ENCODE measurements around the gene ZCWPW1. TPM values are rescaled to one million over a fixed set of nuclear protein-coding genes. Genes with fewer than 3 reads are reported as not detected.

The ZCWPW1 gene
- total and polyA plus RNA-seq, 10 of the 15 experiments (the other 5 are each of a cell fraction or from before 2014, with no cell fraction given) = 1.3 to 4.4 (median 3.7) TPM

DNA sequence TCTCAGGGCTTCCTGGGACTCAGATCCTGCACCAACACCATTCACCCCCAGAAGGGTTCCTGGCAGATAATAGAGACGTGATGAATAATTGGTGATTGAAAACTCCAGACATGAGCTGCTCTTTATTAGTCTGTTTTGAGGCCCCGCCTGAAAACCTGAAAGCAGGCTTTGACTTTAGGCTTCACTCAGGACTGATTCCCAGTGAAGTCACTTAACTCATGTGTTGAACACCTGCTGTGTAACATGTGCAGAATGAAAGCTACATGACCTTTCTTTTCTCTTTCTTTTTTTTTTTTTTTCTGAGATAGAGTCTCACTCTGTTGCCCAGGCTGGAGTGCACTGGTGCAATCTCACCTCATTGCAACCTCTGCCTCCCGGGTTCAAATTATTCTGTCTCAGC lies 26.7 kb upstream of the ZCWPW1 start:
- Histone ChIP-seq H3K4me3 (no peak overlapping the region), H3K4me1 (ENCODE audit: control insufficient read depth, insufficient read depth, low read length) (peaks cover 1% of the 10 kb centered on the region; the same call in 1 of the 2 replicates), H3K36me3 (ENCODE audit: control insufficient read depth in 2 of 2, insufficient read depth in 2 of 2, low read length in 1 of 2) (no peaks in the 10 kb centered on the region), H2AFZ (ENCODE audit: control insufficient read depth, low read depth, low read length) (no peak overlapping the region), H3K27me3 (replicated peaks in 1 of 2; ENCODE audit: control insufficient read depth in 2 of 2, insufficient read depth in 2 of 2, low read length in 1 of 2) (no peaks in the 10 kb centered on the region), H3K9ac (ENCODE audit: control insufficient read depth, insufficient read depth, low read length) (no peak overlapping the region), H3K27ac (ENCODE audit: control insufficient read depth, insufficient read depth) (no peak overlapping the region), H3K9me3 (replicated peaks; ENCODE audit: control insufficient read depth, insufficient read depth, low read length) (no peaks in the 10 kb centered on the region), H3K79me2 (ENCODE audit: control insufficient read depth, insufficient read depth, low read length) (no peaks in the 10 kb centered on the region), H4K20me1 (ENCODE audit: control insufficient read depth, insufficient read depth) (no peaks in the 10 kb centered on the region), H3K4me2 (ENCODE audit: control insufficient read depth, insufficient read depth) (no peak overlapping the region)
- RAD21 ChIA-PET (ENCODE audit: unreplicated experiment) = interaction anchor here (0.9 to 1.7 kb wide), 9 partner anchors 11 to 134 kb away, joined by 3 to 9 read pairs (median 4); no protein-coding TSS in a partner anchor
- CTCF ChIA-PET = interaction anchor here (0.7 to 2.7 kb wide), 6 partner anchors 11 to 109 kb away, joined by 3 to 13 read pairs (median 4); no protein-coding TSS in a partner anchor
- DNase-seq (ENCODE audit: low read depth, low spot score) (no peak), FAIRE-seq (no peak), ATAC-seq (no peak)
- BruUV-seq (replicated peaks) = no TSS peak
- intact Hi-C loops (cut with micrococcal nuclease; ENCODE audit: unreplicated experiment) (no loop called here), in situ Hi-C loops (cut with MboI) (loop anchor here (25.0 kb wide), 1 partner anchor 232 kb away; the partner anchor contains the start of gene GIGYF1)
- SMC1A ChIA-PET (ENCODE audit: uncharacterized antibody, unreplicated experiment) = interaction anchor here (0.6 to 1.6 kb wide), 12 partner anchors 10 to 321 kb away, joined by 3 to 7 read pairs (median 3); partner anchors contain the start of genes TSC22D4 and ZCWPW1
- 49% methylated on average over 3 of the region's 3 CpGs for WGBS (ENCODE audit: insufficient coverage, insufficient replicate concordance, low lambda C conversion rate, missing lambda C conversion rate)
- POLR2A ChIA-PET = interaction anchor here (0.6 to 1.8 kb wide), 7 partner anchors 11 to 605 kb away, joined by 3 to 6 read pairs (median 6); no protein-coding TSS in a partner anchor
- TF ChIP-seq RELA (IDR thresholded peaks at IDR 0.05; ENCODE audit: borderline replicate concordance, partially characterized antibody) = no peak
- TF ChIP-seq YY1 (IDR thresholded peaks at IDR 0.05; ENCODE audit: low read depth, low read length) = no peak
- no peak for TF ChIP-seq TCF3 (IDR thresholded peaks at IDR 0.05; ENCODE audit: borderline replicate concordance, insufficient read depth, low read depth, low read length)
- no peak for TF ChIP-seq NRF1 (conservative IDR thresholded peaks at IDR 0.05; ENCODE audit: low read depth, low read length)
- no peak for TF ChIP-seq SREBF2 (IDR thresholded peaks at IDR 0.05; ENCODE audit: low read length)
- no peak for TF ChIP-seq TCF12 (IDR thresholded peaks at IDR 0.05; ENCODE audit: low read depth, low read length)
- TF ChIP-seq LARP7 (IDR thresholded peaks at IDR 0.05) = no peak
- TF ChIP-seq ZNF274 (IDR thresholded peaks at IDR 0.05; ENCODE audit: insufficient read depth, insufficient read length) = no peak
- TF ChIP-seq BMI1 (IDR thresholded peaks at IDR 0.05; ENCODE audit: borderline replicate concordance) = no peak
- TF ChIP-seq BRCA1 (IDR thresholded peaks at IDR 0.05; ENCODE audit: low read depth, low read length) = no peak
- TF ChIP-seq, protein P1, sequence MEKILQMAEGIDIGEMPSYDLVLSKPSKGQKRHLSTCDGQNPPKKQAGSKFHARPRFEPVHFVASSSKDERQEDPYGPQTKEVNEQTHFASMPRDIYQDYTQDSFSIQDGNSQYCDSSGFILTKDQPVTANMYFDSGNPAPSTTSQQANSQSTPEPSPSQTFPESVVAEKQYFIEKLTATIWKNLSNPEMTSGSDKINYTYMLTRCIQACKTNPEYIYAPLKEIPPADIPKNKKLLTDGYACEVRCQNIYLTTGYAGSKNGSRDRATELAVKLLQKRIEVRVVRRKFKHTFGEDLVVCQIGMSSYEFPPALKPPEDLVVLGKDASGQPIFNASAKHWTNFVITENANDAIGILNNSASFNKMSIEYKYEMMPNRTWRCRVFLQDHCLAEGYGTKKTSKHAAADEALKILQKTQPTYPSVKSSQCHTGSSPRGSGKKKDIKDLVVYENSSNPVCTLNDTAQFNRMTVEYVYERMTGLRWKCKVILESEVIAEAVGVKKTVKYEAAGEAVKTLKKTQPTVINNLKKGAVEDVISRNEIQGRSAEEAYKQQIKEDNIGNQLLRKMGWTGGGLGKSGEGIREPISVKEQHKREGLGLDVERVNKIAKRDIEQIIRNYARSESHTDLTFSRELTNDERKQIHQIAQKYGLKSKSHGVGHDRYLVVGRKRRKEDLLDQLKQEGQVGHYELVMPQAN (conservative IDR thresholded peaks at IDR 0.05) = no peak
- TF ChIP-seq, protein P2, sequence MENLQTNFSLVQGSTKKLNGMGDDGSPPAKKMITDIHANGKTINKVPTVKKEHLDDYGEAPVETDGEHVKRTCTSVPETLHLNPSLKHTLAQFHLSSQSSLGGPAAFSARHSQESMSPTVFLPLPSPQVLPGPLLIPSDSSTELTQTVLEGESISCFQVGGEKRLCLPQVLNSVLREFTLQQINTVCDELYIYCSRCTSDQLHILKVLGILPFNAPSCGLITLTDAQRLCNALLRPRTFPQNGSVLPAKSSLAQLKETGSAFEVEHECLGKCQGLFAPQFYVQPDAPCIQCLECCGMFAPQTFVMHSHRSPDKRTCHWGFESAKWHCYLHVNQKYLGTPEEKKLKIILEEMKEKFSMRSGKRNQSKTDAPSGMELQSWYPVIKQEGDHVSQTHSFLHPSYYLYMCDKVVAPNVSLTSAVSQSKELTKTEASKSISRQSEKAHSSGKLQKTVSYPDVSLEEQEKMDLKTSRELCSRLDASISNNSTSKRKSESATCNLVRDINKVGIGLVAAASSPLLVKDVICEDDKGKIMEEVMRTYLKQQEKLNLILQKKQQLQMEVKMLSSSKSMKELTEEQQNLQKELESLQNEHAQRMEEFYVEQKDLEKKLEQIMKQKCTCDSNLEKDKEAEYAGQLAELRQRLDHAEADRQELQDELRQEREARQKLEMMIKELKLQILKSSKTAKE (IDR thresholded peaks at IDR 0.05; ENCODE audit: low read depth, poor library complexity, severe bottlenecking) = no peak
- TF ChIP-seq JUND (IDR thresholded peaks at IDR 0.05; ENCODE audit: low read depth, low read length) = no peak
- TF ChIP-seq, protein P3, sequence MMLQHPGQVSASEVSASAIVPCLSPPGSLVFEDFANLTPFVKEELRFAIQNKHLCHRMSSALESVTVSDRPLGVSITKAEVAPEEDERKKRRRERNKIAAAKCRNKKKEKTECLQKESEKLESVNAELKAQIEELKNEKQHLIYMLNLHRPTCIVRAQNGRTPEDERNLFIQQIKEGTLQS (IDR thresholded peaks at IDR 0.05; ENCODE audit: borderline replicate concordance, extremely low read depth, low read depth, low read length) = no peak
- no peak for TF ChIP-seq RBBP5 (conservative IDR thresholded peaks at IDR 0.05)
- TF ChIP-seq GABPA (IDR thresholded peaks at IDR 0.05; ENCODE audit: low read depth) = no peak
- TF ChIP-seq, protein P4, sequence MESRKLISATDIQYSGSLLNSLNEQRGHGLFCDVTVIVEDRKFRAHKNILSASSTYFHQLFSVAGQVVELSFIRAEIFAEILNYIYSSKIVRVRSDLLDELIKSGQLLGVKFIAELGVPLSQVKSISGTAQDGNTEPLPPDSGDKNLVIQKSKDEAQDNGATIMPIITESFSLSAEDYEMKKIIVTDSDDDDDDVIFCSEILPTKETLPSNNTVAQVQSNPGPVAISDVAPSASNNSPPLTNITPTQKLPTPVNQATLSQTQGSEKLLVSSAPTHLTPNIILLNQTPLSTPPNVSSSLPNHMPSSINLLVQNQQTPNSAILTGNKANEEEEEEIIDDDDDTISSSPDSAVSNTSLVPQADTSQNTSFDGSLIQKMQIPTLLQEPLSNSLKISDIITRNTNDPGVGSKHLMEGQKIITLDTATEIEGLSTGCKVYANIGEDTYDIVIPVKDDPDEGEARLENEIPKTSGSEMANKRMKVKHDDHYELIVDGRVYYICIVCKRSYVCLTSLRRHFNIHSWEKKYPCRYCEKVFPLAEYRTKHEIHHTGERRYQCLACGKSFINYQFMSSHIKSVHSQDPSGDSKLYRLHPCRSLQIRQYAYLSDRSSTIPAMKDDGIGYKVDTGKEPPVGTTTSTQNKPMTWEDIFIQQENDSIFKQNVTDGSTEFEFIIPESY (IDR thresholded peaks at IDR 0.05) = no peak
